ENCODE data around the gene BAK1.
"Not testable (repeated sequence)": the region's sequence is repeated elsewhere in the genome, so short reads cannot be mapped to it uniquely, and the experiment has no call there.

The BAK1 gene

DNA sequence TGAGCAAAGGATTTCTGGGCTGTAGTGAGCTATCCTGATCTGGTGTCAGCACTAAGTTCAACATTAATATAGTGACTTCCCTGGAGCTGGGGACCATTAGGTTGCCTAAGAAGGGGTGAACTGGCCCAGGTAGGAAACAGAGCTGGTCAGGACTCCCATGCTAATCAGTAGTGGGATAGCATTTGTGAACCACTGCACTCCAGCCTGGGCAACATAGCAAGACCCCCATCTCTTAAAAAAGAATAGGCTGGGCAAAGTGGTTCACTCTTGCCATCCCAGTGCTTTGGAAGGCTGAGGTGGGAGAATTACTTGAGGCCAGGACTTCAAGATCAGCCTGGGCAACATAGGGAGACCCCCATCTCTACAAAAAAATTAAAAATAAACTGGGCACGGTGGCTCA is 39.3 kb downstream of the BAK1 start:
- no peak for TF ChIP-seq EZH2phosphoT487 (IDR thresholded peaks at IDR 0.05; ENCODE audit: borderline replicate concordance, low read length)
- TF ChIP-seq, protein P1, sequence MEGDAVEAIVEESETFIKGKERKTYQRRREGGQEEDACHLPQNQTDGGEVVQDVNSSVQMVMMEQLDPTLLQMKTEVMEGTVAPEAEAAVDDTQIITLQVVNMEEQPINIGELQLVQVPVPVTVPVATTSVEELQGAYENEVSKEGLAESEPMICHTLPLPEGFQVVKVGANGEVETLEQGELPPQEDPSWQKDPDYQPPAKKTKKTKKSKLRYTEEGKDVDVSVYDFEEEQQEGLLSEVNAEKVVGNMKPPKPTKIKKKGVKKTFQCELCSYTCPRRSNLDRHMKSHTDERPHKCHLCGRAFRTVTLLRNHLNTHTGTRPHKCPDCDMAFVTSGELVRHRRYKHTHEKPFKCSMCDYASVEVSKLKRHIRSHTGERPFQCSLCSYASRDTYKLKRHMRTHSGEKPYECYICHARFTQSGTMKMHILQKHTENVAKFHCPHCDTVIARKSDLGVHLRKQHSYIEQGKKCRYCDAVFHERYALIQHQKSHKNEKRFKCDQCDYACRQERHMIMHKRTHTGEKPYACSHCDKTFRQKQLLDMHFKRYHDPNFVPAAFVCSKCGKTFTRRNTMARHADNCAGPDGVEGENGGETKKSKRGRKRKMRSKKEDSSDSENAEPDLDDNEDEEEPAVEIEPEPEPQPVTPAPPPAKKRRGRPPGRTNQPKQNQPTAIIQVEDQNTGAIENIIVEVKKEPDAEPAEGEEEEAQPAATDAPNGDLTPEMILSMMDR (IDR thresholded peaks at IDR 0.05; ENCODE audit: low read depth, low read length, poor library complexity, severe bottlenecking), result no peak
- Histone ChIP-seq H3K4me2 (ENCODE audit: low read length) (no peak overlapping the region), H3K79me2 (ENCODE audit: control insufficient read depth, low read length) (no peaks in the 10 kb centered on the region), H3K9me2 (replicated peaks; ENCODE audit: control insufficient read depth, low read length) (no peaks in the 10 kb centered on the region), H3K27me3 (ENCODE audit: control insufficient read depth, low read length) (peaks cover 8% of the 10 kb centered on the region), H3F3A (ENCODE audit: control insufficient read depth, insufficient read depth) (no peaks in the 10 kb centered on the region), H3K4me1 (ENCODE audit: control insufficient read depth, low read length) (no peaks in the 10 kb centered on the region), H3K9me3 (ENCODE audit: control insufficient read depth, insufficient read depth, low read length) (no peaks in the 10 kb centered on the region), H3K4me3 (ENCODE audit: low read length) (no peak overlapping the region), H3K36me3 (ENCODE audit: control insufficient read depth, low read length) (no peaks in the 10 kb centered on the region), H3K27ac (ENCODE audit: low read depth, low read length) (no peak overlapping the region), H4K20me1 (ENCODE audit: control insufficient read depth, insufficient read depth, low read depth, low read length) (no peaks in the 10 kb centered on the region)

DNA sequence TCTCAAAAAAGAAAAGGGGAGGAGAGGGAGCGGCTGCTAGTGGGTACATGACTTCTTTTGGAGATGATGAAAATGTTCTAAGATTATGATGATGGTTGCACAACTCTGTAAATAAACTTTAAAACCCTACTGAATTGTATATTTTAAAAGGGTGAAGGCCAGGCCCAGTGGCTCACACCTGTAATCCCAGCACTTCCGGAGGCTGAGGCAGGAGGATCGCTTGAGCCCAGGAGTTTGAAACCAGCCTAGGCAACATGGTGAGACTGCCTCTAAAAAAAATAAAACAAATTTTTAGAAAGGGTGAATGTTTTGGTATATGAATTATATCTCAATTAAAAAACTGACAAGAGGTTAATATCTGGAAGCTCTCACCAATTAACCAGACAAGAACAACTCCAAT is 45.4 kb downstream of the BAK1 start:
- no peaks in the 10 kb centered on the region for H3K9me2 ChIP-seq (replicated peaks; ENCODE audit: control insufficient read depth, low read length)
- H3K79me2 ChIP-seq (ENCODE audit: control insufficient read depth, low read length), result no peaks in the 10 kb centered on the region
- H3K27ac ChIP-seq (ENCODE audit: low read depth, low read length), result no peak overlapping the region
- H3K4me2 ChIP-seq (ENCODE audit: low read length), result no peak overlapping the region
- no peaks in the 10 kb centered on the region for H3K9me3 ChIP-seq (ENCODE audit: control insufficient read depth, insufficient read depth, low read length)
- no peak overlapping the region for H3K4me3 ChIP-seq (ENCODE audit: low read length)
- TF ChIP-seq, protein P1 (IDR thresholded peaks at IDR 0.05; ENCODE audit: low read depth, low read length, poor library complexity, severe bottlenecking), result no peak
- no peak for TF ChIP-seq EZH2phosphoT487 (IDR thresholded peaks at IDR 0.05; ENCODE audit: borderline replicate concordance, low read length)
- H3K36me3 ChIP-seq (ENCODE audit: control insufficient read depth, low read length), result no peaks in the 10 kb centered on the region
- no peaks in the 10 kb centered on the region; the same call in 1 of the 2 replicates for H3K27me3 ChIP-seq (ENCODE audit: control insufficient read depth, low read length)
- no peaks in the 10 kb centered on the region for H4K20me1 ChIP-seq (ENCODE audit: control insufficient read depth, insufficient read depth, low read depth, low read length)
- H3K4me1 ChIP-seq (ENCODE audit: control insufficient read depth, low read length), result no peaks in the 10 kb centered on the region
- no peaks in the 10 kb centered on the region for H3F3A ChIP-seq (ENCODE audit: control insufficient read depth, insufficient read depth)

DNA sequence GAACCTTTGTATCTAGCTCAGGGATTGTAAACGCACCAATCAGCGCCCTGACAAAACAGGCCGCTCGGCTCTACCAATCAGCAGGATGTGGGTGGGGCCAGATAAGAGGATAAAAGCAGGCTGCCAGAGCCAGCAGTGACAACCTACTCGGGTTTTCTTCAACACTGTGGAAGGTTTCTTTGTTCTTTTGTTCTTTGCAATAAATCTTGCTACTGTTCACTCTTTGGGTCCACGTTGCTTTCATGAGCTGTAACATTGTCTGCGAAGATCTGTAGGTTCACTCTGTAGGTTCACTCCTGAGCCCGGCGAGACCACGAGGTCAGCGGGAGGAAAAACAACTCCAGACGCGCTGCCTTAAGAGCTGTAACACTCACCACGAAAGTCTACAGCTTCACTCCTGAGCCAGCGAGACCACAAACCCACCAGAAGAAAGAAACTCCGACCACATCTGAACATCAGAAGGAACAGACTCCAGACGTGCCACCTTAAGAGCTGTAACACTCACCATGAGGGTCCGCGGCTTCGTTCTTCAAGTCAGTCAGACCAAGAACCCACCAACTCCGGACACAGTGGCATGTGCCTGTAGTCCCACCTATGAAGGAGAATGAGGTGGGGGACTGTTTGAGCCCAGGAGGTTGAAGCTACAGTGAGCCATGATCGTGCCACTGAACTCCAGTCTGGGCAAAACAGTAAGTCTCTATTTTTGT is 46.8 kb downstream of the BAK1 start:
- H4K20me1 ChIP-seq (ENCODE audit: control insufficient read depth, insufficient read depth, low read depth, low read length); H3K4me3 ChIP-seq (ENCODE audit: low read length); H3K9me2 ChIP-seq (replicated peaks; ENCODE audit: control insufficient read depth, low read length); H3K79me2 ChIP-seq (ENCODE audit: control insufficient read depth, low read length); H3F3A ChIP-seq (ENCODE audit: control insufficient read depth, insufficient read depth); H3K27ac ChIP-seq (ENCODE audit: low read depth, low read length); H3K36me3 ChIP-seq (ENCODE audit: control insufficient read depth, low read length); H3K4me1 ChIP-seq (ENCODE audit: control insufficient read depth, low read length); H3K4me2 ChIP-seq (ENCODE audit: low read length); H3K27me3 ChIP-seq (ENCODE audit: control insufficient read depth, low read length); H3K9me3 ChIP-seq (ENCODE audit: control insufficient read depth, insufficient read depth, low read length): not testable (repeated sequence)

DNA sequence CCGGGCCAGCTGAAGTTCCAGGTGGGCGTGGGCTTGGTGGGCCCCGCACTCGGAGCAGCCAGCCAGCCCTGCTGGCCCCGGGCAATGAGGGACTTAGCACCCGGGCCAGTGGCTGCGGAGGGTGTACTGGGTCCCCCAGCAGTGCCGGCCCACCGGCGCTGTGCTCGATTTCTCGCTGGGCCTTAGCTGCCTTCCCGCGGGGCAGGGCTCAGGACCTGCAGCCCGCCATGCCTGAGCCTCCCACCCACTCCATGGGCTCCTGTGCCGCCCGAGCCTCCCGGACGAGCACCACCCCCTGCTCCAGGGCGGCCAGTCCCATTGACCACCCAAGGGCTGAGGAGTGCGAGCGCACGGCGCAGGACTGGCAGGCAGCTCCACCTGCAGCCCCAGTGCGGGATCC is 47.6 kb downstream of the BAK1 start:
- not testable (repeated sequence) for H3K79me2 ChIP-seq (ENCODE audit: control insufficient read depth, low read length); H4K20me1 ChIP-seq (ENCODE audit: control insufficient read depth, insufficient read depth, low read depth, low read length); H3K36me3 ChIP-seq (ENCODE audit: control insufficient read depth, low read length); H3K9me3 ChIP-seq (ENCODE audit: control insufficient read depth, insufficient read depth, low read length); H3K4me2 ChIP-seq (ENCODE audit: low read length); H3K9me2 ChIP-seq (replicated peaks; ENCODE audit: control insufficient read depth, low read length); H3F3A ChIP-seq (ENCODE audit: control insufficient read depth, insufficient read depth); H3K4me3 ChIP-seq (ENCODE audit: low read length); H3K4me1 ChIP-seq (ENCODE audit: control insufficient read depth, low read length); H3K27ac ChIP-seq (ENCODE audit: low read depth, low read length); H3K27me3 ChIP-seq (ENCODE audit: control insufficient read depth, low read length)

DNA sequence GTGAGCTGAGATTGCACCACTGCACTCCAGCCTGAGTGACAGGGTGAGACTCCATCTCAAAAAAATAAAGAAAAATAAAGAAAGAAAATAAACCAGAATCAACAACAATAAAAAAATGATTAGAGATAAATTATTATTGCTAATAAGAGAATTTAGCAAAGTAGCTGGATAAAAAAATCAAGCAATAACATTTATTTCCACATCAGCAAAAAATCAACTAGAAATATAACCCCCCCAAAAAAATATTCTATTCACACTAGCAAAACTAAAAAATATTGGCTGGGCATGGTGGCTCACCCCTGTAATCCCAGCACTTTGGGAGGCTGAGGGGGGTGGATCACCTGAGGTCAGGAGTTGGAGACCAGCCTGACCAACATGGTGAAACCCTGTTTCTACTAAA is 49.5 kb downstream of the BAK1 start:
- H4K20me1 ChIP-seq (ENCODE audit: control insufficient read depth, insufficient read depth, low read depth, low read length); H3K27me3 ChIP-seq (ENCODE audit: control insufficient read depth, low read length); H3K27ac ChIP-seq (ENCODE audit: low read depth, low read length); H3F3A ChIP-seq (ENCODE audit: control insufficient read depth, insufficient read depth); H3K4me1 ChIP-seq (ENCODE audit: control insufficient read depth, low read length); H3K79me2 ChIP-seq (ENCODE audit: control insufficient read depth, low read length); H3K4me3 ChIP-seq (ENCODE audit: low read length); H3K9me2 ChIP-seq (replicated peaks; ENCODE audit: control insufficient read depth, low read length); H3K9me3 ChIP-seq (ENCODE audit: control insufficient read depth, insufficient read depth, low read length); H3K4me2 ChIP-seq (ENCODE audit: low read length); H3K36me3 ChIP-seq (ENCODE audit: control insufficient read depth, low read length): not testable (repeated sequence)
